ENCODE measurements around the gene LINC01488.

The LINC01488 gene

GRCh38 chr11:69442012-69442806 is 39.3 kb upstream of the LINC01488 start:
- Histone ChIP-seq H3K9me2 (replicated peaks; ENCODE audit: insufficient read depth, low read length) (no peaks in the 10 kb centered on the region), H3K27me3 (ENCODE audit: low read length) (no peaks in the 10 kb centered on the region), H3K27ac (ENCODE audit: low read depth, low read length) (no peak overlapping the region), H3K4me3 (ENCODE audit: insufficient read depth, low read length, poor library complexity, severe bottlenecking) (no peak overlapping the region), H3K9ac (ENCODE audit: low read length) (no peak overlapping the region), H4K20me1 (ENCODE audit: low read depth, low read length) (no peaks in the 10 kb centered on the region), H2AFZ (ENCODE audit: low read depth, low read length, severe bottlenecking) (no peak overlapping the region), H3K79me2 (ENCODE audit: insufficient read depth, low read length) (no peaks in the 10 kb centered on the region), H3K36me3 (ENCODE audit: low read length) (no peaks in the 10 kb centered on the region), H3K4me2 (ENCODE audit: low read depth, low read length, poor library complexity, severe bottlenecking) (no peak overlapping the region), H3K9me3 (ENCODE audit: insufficient read depth, low read length) (no peaks in the 10 kb centered on the region), H3F3A (ENCODE audit: insufficient read depth) (no peaks in the 10 kb centered on the region)
- TF ChIP-seq EZH2phosphoT487 (conservative IDR thresholded peaks at IDR 0.05; ENCODE audit: low read length) (no peak), CTCF (IDR thresholded peaks at IDR 0.05; ENCODE audit: insufficient read depth, low read length, poor library complexity, severe bottlenecking) (no peak)

- no peak overlapping the region for H3K4me3 ChIP-seq (ENCODE audit: insufficient read depth, low read length, poor library complexity, severe bottlenecking)
- TF ChIP-seq CTCF (IDR thresholded peaks at IDR 0.05; ENCODE audit: insufficient read depth, low read length, poor library complexity, severe bottlenecking) (no peak), EZH2phosphoT487 (conservative IDR thresholded peaks at IDR 0.05; ENCODE audit: low read length) (no peak)
Measured at GRCh38 chr11:69442807-69443137, 38.7 kb upstream of the LINC01488 start.

GRCh38 chr11:69443138-69443967 is 38.1 kb upstream of the LINC01488 start:
- no peaks in the 10 kb centered on the region for H3K79me2 ChIP-seq (ENCODE audit: insufficient read depth, low read length)
- H2AFZ ChIP-seq (ENCODE audit: low read depth, low read length, severe bottlenecking) = no peak overlapping the region
- no peak overlapping the region for H3K9ac ChIP-seq (ENCODE audit: low read length)
- H3K27me3 ChIP-seq (ENCODE audit: low read length) = no peaks in the 10 kb centered on the region
- H3F3A ChIP-seq (ENCODE audit: insufficient read depth) = no peaks in the 10 kb centered on the region
- H3K9me3 ChIP-seq (ENCODE audit: insufficient read depth, low read length) = no peaks in the 10 kb centered on the region
- H3K4me3 ChIP-seq (ENCODE audit: insufficient read depth, low read length, poor library complexity, severe bottlenecking) = no peak overlapping the region
- no peak for TF ChIP-seq EZH2phosphoT487 (conservative IDR thresholded peaks at IDR 0.05; ENCODE audit: low read length)
- no peak for TF ChIP-seq CTCF (IDR thresholded peaks at IDR 0.05; ENCODE audit: insufficient read depth, low read length, poor library complexity, severe bottlenecking)
- no peak overlapping the region for H3K4me2 ChIP-seq (ENCODE audit: low read depth, low read length, poor library complexity, severe bottlenecking)
- no peaks in the 10 kb centered on the region for H3K9me2 ChIP-seq (replicated peaks; ENCODE audit: insufficient read depth, low read length)
- no peaks in the 10 kb centered on the region for H4K20me1 ChIP-seq (ENCODE audit: low read depth, low read length)
- no peak overlapping the region for H3K27ac ChIP-seq (ENCODE audit: low read depth, low read length)
- no peaks in the 10 kb centered on the region for H3K36me3 ChIP-seq (ENCODE audit: low read length)

More at GRCh38 chr11:69442807-69443137, 38.7 kb upstream of the LINC01488 start:
- H3K9me3 ChIP-seq (ENCODE audit: insufficient read depth, low read length) = no peaks in the 10 kb centered on the region
- no peaks in the 10 kb centered on the region for H3K27me3 ChIP-seq (ENCODE audit: low read length)
- H4K20me1 ChIP-seq (ENCODE audit: low read depth, low read length) = no peaks in the 10 kb centered on the region
- H3K4me2 ChIP-seq (ENCODE audit: low read depth, low read length, poor library complexity, severe bottlenecking) = no peak overlapping the region
- H3K27ac ChIP-seq (ENCODE audit: low read depth, low read length) = no peak overlapping the region
- H3K79me2 ChIP-seq (ENCODE audit: insufficient read depth, low read length) = no peaks in the 10 kb centered on the region
- no peaks in the 10 kb centered on the region for H3F3A ChIP-seq (ENCODE audit: insufficient read depth)
- no peak overlapping the region for H2AFZ ChIP-seq (ENCODE audit: low read depth, low read length, severe bottlenecking)
- no peak overlapping the region for H3K9ac ChIP-seq (ENCODE audit: low read length)
- H3K9me2 ChIP-seq (replicated peaks; ENCODE audit: insufficient read depth, low read length) = no peaks in the 10 kb centered on the region
- no peaks in the 10 kb centered on the region for H3K36me3 ChIP-seq (ENCODE audit: low read length)

All from SU-DHL-6 (cell line).